Endothelial cell of umbilical vein (primary cell): ENCODE data around the gene NIPA2. TPM values are rescaled to one million over a fixed set of nuclear protein-coding genes. Genes with fewer than 3 reads are reported as not detected.

Experiments used
- BruUV-seq: library from RNA; stranded (reverse); fragments of 400-500 nt; replicated peaks from 2 replicates; lab custom pipeline; 2021; lab: Mats Ljungman, UMichigan
- CTCF ChIA-PET: fragments of 300-600, 350-600 bp; sonication (Branson Sonifier 250); formaldehyde crosslinking; loops from one replicate; lab custom pipeline; 2021; ENCODE audit warnings: antibody characterized with exemption, inconsistent platforms; lab: Charles Lee
- POLR2A ChIA-PET: fragments of 300-600, 350-600 bp; sonication (Branson Sonifier 250); formaldehyde crosslinking; loops from one replicate; lab custom pipeline; 2021; ENCODE audit warnings: antibody characterized with exemption, inconsistent platforms; lab: Charles Lee
- DNase-seq: peaks from one replicate; pipeline ENCODE4 v3.0.0-alpha.2; 2011; ENCODE audit warnings: low read depth, low spot score
- FAIRE-seq: peaks from 2 replicates; lab custom pipeline; 2011; peaks lifted over from hg19 to GRCh38; lab: Jason Lieb, UNC
- H2AFZ ChIP-seq: 2 replicates; pipeline ENCODE4 v1.6.0; 2012; ENCODE audit warnings: low read depth, low read length, control low read depth, inconsistent platforms
- H3K27ac ChIP-seq: 2 replicates; pipeline ENCODE4 v1.5.1; 2011; ENCODE audit warnings: low read depth, mild to moderate bottlenecking, control low read depth, low read length, moderate library complexity; ENCODE audit not compliant: insufficient read depth
- H3K27me3 ChIP-seq, 2 experiments: 2 replicates each; pipeline versions ENCODE4 v1.6.0 to v1.6.1; 2011; ENCODE audit warnings: low read length in 2 of 2, mixed read lengths in 1 of 2; ENCODE audit not compliant: control insufficient read depth in 2 of 2, insufficient read depth in 2 of 2
- H3K36me3 ChIP-seq, 2 experiments: 2 replicates in 1 of 2; 3 replicates in 1 of 2; pipeline ENCODE4 v1.5.1; 2011; ENCODE audit warnings: low read length in 2 of 2, mild to moderate bottlenecking in 1 of 2, moderate library complexity in 1 of 2; ENCODE audit not compliant: control insufficient read depth in 2 of 2, insufficient read depth in 2 of 2; ENCODE audit errors: extremely low read depth in 1 of 2
- H3K4me1 ChIP-seq: 3 replicates; pipeline ENCODE4 v1.5.1; 2011; ENCODE audit warnings: mild to moderate bottlenecking, low read length; ENCODE audit not compliant: control insufficient read depth, insufficient read depth; ENCODE audit errors: extremely low read depth
- H3K4me2 ChIP-seq: 2 replicates; pipeline ENCODE4 v1.6.1; 2011; ENCODE audit warnings: low read length, control low read depth, mixed read lengths; ENCODE audit not compliant: insufficient read depth
- H3K4me3 ChIP-seq, 3 experiments: fragments of 200-600 bp in 1 of 3; sonication (generic), shearing (Covaris generic) in 1 of 3; replicated peaks in 1 of 3; 2 replicates each; pipeline ENCODE4 v1.5.1; 2011 to 2016; ENCODE audit warnings: control low read depth in 3 of 3, low read length in 3 of 3, mild to moderate bottlenecking in 2 of 3, inconsistent platforms in 1 of 3, low read depth in 1 of 3, moderate library complexity in 1 of 3; ENCODE audit not compliant: insufficient read depth in 1 of 3
- H3K79me2 ChIP-seq: 2 replicates; pipeline ENCODE4 v1.6.0; 2012; ENCODE audit warnings: low read length, inconsistent platforms; ENCODE audit not compliant: control insufficient read depth, insufficient read depth
- H3K9ac ChIP-seq: replicated peaks from 2 replicates; pipeline ENCODE3; 2011; ENCODE audit warnings: low read length, control low read depth; ENCODE audit not compliant: insufficient read depth; ENCODE audit errors: extremely low read depth
- H3K9me1 ChIP-seq: replicated peaks from 3 replicates; pipeline ENCODE4 v1.6.0; 2011; ENCODE audit warnings: mild to moderate bottlenecking, low read length; ENCODE audit not compliant: control insufficient read depth, insufficient read depth; ENCODE audit errors: extremely low read depth
- H3K9me3 ChIP-seq: replicated peaks from 2 replicates; pipeline ENCODE4 v1.5.1; 2012; ENCODE audit warnings: low read length, inconsistent platforms; ENCODE audit not compliant: control insufficient read depth, insufficient read depth
- H4K20me1 ChIP-seq: replicated peaks from 2 replicates; pipeline ENCODE3; 2011; ENCODE audit warnings: mild to moderate bottlenecking, low read length; ENCODE audit not compliant: control insufficient read depth, insufficient read depth; ENCODE audit errors: extremely low read depth
- EZH2 ChIP-seq: IDR thresholded peaks from 2 replicates; pipeline ENCODE4 v1.6.1; 2012; ENCODE audit warnings: borderline replicate concordance, low read depth, mild to moderate bottlenecking, moderate library complexity, low read length, inconsistent platforms; ENCODE audit not compliant: severe bottlenecking
- FOS ChIP-seq: IDR thresholded peaks from 2 replicates; pipeline ENCODE4 v1.6.1; 2011; ENCODE audit warnings: mild to moderate bottlenecking, low read length, moderate library complexity, borderline replicate concordance; ENCODE audit not compliant: insufficient read depth
- GATA2 ChIP-seq: IDR thresholded peaks from 2 replicates; pipeline ENCODE4 v1.7.0; 2011; ENCODE audit warnings: low read depth, mild to moderate bottlenecking, moderate library complexity, mixed read lengths, low read length; ENCODE audit not compliant: insufficient read length, insufficient read depth
- JUN ChIP-seq: IDR thresholded peaks from 2 replicates; pipeline ENCODE4 v1.6.1; 2011; ENCODE audit warnings: borderline replicate concordance, low read depth; ENCODE audit not compliant: insufficient read length, insufficient read depth
- MYC ChIP-seq: IDR thresholded peaks from one replicate; pipeline ENCODE4 v1.6.1; 2011; ENCODE audit warnings: mild to moderate bottlenecking, low read depth, low read length
- POLR2A ChIP-seq: IDR thresholded peaks from 2 replicates; pipeline ENCODE4 v1.6.1; 2012; ENCODE audit warnings: low read depth, mild to moderate bottlenecking, control low read depth, low read length
- POLR2AphosphoS5 ChIP-seq: IDR thresholded peaks from 2 replicates; pipeline ENCODE4 v1.6.1; 2012; ENCODE audit warnings: low read depth, mild to moderate bottlenecking, control low read depth, low read length, moderate library complexity; ENCODE audit not compliant: insufficient read depth
- dilution Hi-C: fragments of 300-500 bp; cut with MboI; formaldehyde crosslinking; loops from one replicate; pipeline ENCODE4 v1.15.0; 2019; ENCODE audit warnings: low sequenced_read_pairs; ENCODE audit not compliant: extremely low pct_ligation_motif_present
- intact Hi-C: fragments of 100-400 bp; cut with micrococcal nuclease; formaldehyde crosslinking; loops from one replicate; pipeline ENCODE4 v1.10.0; 2022
- polyA plus RNA-seq, 4 experiments: library from polyadenylated mRNA; depleted of rRNA in 3 of 4; stranded (reverse) in 3 of 4; unstranded in 1 of 4; fragments of >200 nt; gene quantifications; 2 replicates each; pipeline versions ENCODE4 v1.2.1 to v1.2.3, GENCODE V29; 2011 to 2012; ENCODE audit warnings: missing spikeins in 1 of 4
- total RNA-seq: library from RNA; stranded (reverse); gene quantifications from 2 replicates; pipeline ENCODE4 v1.2.3, GENCODE V29; 2021
- TF ChIP-seq, protein P1 (sequence below), 2 donors: IDR thresholded peaks; 1 replicate in 1 of 2; 2 replicates in 1 of 2; pipeline ENCODE4 v1.5.1; 2011; ENCODE audit warnings: low read length in 2 of 2, mild to moderate bottlenecking in 2 of 2, moderate library complexity in 2 of 2, control low read depth in 1 of 2, inconsistent platforms in 1 of 2, low read depth in 1 of 2; ENCODE audit not compliant: insufficient read depth in 1 of 2; ENCODE audit errors: extremely low read depth in 1 of 2
- TF ChIP-seq, protein P2 (sequence below): IDR thresholded peaks from 2 replicates; pipeline ENCODE4 v1.6.1; 2011; ENCODE audit not compliant: insufficient read depth, insufficient read length

NIPA2 gene
- total and polyA plus RNA-seq, 2 donors (not counting 3 experiments of a cell fraction or from before 2014, with no cell fraction given) = 55.2 to 75.7 TPM

DNA sequence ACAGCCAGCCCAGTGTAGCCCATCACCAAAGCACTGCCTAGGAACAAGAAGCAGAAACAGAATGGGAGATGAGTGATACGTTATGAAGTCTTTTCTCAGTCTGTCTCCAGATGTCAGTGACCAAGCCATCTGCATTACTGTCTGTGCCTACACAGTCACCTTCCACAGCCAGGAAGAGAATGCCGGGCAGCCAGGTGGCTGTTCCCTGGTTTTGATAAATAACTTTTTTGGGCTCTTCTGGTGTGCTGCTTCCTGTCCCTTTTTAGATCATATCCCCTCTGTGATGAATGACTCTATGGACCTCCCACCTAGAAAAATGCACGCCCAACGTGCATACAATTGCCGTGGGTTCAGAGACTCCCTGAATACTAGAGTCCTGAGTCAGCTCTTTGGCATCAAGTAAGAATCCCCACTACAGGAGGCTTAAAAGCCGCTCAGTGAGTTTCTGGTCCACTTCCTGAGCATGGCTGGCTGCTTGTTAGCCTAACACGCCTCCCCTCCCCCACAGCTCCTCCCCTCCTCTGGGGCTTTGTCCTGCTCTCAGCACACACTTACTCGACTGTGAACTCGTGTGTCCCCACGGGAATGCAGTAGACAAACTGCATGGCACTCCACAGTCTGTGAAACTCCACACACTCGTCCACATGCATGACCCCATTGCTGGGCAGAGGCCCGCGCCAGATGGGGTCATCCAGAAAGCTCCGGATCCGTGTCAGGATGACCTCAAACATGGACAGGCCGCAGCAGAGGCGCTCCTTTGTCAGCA, 34.7 kb downstream of the NIPA2 start:
- intact Hi-C loops (no loop called here), dilution Hi-C loops (no loop called here)
- no TSS peak for BruUV-seq
- Histone ChIP-seq H2AFZ (no peak overlapping the region), H3K79me2 (no peaks in the 10 kb centered on the region), H4K20me1 (no peaks in the 10 kb centered on the region), H3K27ac (no peak overlapping the region), H3K9ac (no peak overlapping the region), H3K27me3 (no peaks in the 10 kb centered on the region), H3K36me3 (peaks cover 8 to 33% of the 10 kb centered on the region in 2 experiments), H3K9me1 (no peaks in the 10 kb centered on the region), H3K4me2 (no peak overlapping the region), H3K4me1 (no peaks in the 10 kb centered on the region), H3K4me3 (no peak overlapping the region), H3K9me3 (no peaks in the 10 kb centered on the region)
- FAIRE-seq (no peak), DNase-seq (no peak)
- ChIA-PET CTCF (no interaction called here), POLR2A (no interaction called here)
- TF ChIP-seq POLR2AphosphoS5 = no peak
- no peak for TF ChIP-seq POLR2A
- TF ChIP-seq EZH2 = no peak
- TF ChIP-seq, protein P1, sequence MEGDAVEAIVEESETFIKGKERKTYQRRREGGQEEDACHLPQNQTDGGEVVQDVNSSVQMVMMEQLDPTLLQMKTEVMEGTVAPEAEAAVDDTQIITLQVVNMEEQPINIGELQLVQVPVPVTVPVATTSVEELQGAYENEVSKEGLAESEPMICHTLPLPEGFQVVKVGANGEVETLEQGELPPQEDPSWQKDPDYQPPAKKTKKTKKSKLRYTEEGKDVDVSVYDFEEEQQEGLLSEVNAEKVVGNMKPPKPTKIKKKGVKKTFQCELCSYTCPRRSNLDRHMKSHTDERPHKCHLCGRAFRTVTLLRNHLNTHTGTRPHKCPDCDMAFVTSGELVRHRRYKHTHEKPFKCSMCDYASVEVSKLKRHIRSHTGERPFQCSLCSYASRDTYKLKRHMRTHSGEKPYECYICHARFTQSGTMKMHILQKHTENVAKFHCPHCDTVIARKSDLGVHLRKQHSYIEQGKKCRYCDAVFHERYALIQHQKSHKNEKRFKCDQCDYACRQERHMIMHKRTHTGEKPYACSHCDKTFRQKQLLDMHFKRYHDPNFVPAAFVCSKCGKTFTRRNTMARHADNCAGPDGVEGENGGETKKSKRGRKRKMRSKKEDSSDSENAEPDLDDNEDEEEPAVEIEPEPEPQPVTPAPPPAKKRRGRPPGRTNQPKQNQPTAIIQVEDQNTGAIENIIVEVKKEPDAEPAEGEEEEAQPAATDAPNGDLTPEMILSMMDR (IDR thresholded peaks at IDR 0.05; ENCODE audit: extremely low read depth in 1 of 2, insufficient read depth in 1 of 2, low read depth in 1 of 2, low read length in 2 of 2) = no peak
- no peak for TF ChIP-seq MYC
- TF ChIP-seq, protein P2, sequence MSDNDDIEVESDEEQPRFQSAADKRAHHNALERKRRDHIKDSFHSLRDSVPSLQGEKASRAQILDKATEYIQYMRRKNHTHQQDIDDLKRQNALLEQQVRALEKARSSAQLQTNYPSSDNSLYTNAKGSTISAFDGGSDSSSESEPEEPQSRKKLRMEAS = no peak
- no peak for TF ChIP-seq GATA2
- no peak for TF ChIP-seq JUN
- no peak for TF ChIP-seq FOS
